Endothelial cell (in vitro differentiated cells): Measurements from ENCODE around the gene TNFAIP3. TPM values are rescaled to one million over a fixed set of nuclear protein-coding genes. Genes with fewer than 3 reads are reported as not detected.
"Not testable (repeated sequence)": the region's sequence is repeated elsewhere in the genome, so short reads cannot be mapped to it uniquely, and the experiment has no call there.

ENCODE experiments used
- DNase-seq: peaks from one replicate; pipeline ENCODE4 v3.0.0; 2021; ENCODE audit warnings: low spot score
- H3K27ac Mint-ChIP-seq: one replicate; pipeline ENCODE4 v1.8.0; 2021; ENCODE audit warnings: mixed read lengths, inconsistent platforms; ENCODE audit not compliant: unreplicated experiment
- H3K27me3 Mint-ChIP-seq: one replicate; pipeline ENCODE4 v1.8.0; 2021; ENCODE audit warnings: mild to moderate bottlenecking, moderate library complexity, mixed read lengths, inconsistent platforms; ENCODE audit not compliant: unreplicated experiment
- H3K36me3 Mint-ChIP-seq: one replicate; pipeline ENCODE4 v1.8.0; 2021; ENCODE audit warnings: mild to moderate bottlenecking, low read depth, mixed read lengths, inconsistent platforms; ENCODE audit not compliant: unreplicated experiment
- H3K4me1 Mint-ChIP-seq: one replicate; pipeline ENCODE4 v1.8.0; 2021; ENCODE audit warnings: mild to moderate bottlenecking, mixed read lengths, inconsistent platforms; ENCODE audit not compliant: unreplicated experiment
- H3K4me3 Mint-ChIP-seq: one replicate; pipeline ENCODE4 v1.8.0; 2021; ENCODE audit warnings: mild to moderate bottlenecking, mixed read lengths, inconsistent platforms; ENCODE audit not compliant: unreplicated experiment
- H3K9me3 Mint-ChIP-seq: one replicate; pipeline ENCODE4 v1.8.0; 2021; ENCODE audit warnings: mixed read lengths, inconsistent platforms; ENCODE audit not compliant: unreplicated experiment
- total RNA-seq: library from RNA; stranded (reverse); fragmentation: NEBNext Ultra II Directional; extraction: Animal tissue kit (Norgen Biotek cat#: 25700); gene quantifications from one replicate; pipeline ENCODE4 v1.2.1, GENCODE V29; 2021; ENCODE audit not compliant: unreplicated experiment
- TF ChIP-seq, protein P1 (sequence below): fragments of 200-600 bp; sonication (generic); IDR thresholded peaks from one replicate; pipeline ENCODE4 v1.5.0; 2021; ENCODE audit warnings: antibody characterized with exemption; ENCODE audit not compliant: unreplicated experiment

TNFAIP3 gene
- total RNA-seq, 1 donor from 2014 or later = 22.6 TPM

DNA sequence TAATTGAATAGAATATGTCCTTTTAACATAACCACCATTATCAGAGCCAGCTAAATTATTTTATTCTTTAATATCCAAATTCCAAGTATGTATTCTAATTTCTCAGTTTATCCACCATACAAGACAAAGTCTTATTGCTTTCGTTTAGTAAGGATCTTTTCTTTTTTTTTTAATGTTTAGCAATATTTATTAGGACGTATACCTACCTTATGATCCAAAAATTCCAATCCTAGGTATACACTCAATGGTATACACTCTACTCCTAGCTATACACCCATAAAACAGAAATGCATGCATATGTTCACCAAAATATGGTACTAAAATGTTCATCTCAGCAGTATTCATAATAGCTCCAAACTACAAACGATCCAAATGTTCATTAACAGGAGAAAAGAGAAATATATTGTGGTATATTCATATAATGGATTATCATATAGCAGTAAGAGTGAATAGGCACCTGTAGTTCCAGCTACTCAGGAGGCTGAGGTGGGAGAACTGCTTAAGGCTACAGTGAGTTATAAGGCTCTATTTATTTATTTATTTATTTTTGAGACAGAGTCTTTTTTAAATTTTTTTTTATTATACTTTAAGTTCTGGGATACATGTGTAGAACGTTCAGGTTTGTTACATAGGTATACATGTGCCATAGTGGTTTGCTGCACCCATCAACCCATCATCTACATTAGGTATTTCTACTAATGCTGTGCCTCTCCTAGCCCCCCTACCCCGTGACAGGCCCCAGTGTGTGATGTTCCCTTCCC, 17.3 kb downstream of the TNFAIP3 start:
- Mint-ChIP-seq H3K9me3 (no peaks in the 10 kb centered on the region), H3K27me3 (peaks cover 2% of the 10 kb centered on the region), H3K4me1 (peaks cover 23% of the 10 kb centered on the region), H3K36me3 (peaks cover 3% of the 10 kb centered on the region), H3K4me3 (no peak overlapping the region), H3K27ac (peak overlapping the region; percentile 65)
- TF ChIP-seq, protein P1, sequence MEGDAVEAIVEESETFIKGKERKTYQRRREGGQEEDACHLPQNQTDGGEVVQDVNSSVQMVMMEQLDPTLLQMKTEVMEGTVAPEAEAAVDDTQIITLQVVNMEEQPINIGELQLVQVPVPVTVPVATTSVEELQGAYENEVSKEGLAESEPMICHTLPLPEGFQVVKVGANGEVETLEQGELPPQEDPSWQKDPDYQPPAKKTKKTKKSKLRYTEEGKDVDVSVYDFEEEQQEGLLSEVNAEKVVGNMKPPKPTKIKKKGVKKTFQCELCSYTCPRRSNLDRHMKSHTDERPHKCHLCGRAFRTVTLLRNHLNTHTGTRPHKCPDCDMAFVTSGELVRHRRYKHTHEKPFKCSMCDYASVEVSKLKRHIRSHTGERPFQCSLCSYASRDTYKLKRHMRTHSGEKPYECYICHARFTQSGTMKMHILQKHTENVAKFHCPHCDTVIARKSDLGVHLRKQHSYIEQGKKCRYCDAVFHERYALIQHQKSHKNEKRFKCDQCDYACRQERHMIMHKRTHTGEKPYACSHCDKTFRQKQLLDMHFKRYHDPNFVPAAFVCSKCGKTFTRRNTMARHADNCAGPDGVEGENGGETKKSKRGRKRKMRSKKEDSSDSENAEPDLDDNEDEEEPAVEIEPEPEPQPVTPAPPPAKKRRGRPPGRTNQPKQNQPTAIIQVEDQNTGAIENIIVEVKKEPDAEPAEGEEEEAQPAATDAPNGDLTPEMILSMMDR = no peak
- no peak for DNase-seq

DNA sequence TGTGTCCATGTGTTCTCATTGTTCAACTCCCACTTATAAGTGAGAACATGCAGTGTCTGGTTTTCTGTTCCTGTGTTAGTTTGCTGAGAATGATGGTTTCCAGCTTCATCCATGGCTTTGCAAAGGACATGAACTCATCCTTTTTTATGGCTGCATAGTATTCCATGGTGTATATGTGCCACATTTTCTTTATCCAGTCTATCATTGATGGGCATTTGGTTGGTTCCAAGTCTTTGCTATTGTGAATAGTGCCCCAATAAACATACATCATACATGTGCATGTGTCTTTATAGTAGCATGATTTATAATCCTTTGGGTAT, 17.8 kb downstream of the TNFAIP3 start:
- not testable (repeated sequence) for H3K9me3 Mint-ChIP-seq, H3K27ac Mint-ChIP-seq, DNase-seq, H3K27me3 Mint-ChIP-seq, H3K4me3 Mint-ChIP-seq, H3K36me3 Mint-ChIP-seq
- H3K4me1 Mint-ChIP-seq = peaks cover 18% of the 10 kb centered on the region

DNA sequence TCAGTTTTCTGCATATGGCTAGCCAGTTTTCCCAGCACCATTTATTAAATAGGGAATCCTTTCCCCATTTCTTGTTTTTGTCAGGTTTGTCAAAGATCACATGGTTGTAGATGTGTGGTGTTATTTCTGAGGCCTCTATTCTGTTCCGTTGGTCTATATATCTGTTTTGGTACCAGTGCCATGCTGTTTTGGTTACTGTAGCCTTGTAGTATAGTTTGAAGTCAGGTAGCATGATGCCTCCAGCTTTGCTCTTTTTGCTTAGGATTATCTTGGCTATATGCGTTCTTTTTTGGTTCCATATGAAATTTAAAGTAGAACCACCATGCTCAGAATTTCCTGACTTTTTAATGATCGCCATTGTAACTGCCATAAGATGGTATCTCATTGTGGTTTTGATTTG, 19.2 kb downstream of the TNFAIP3 start:
- not testable (repeated sequence) for H3K27me3 Mint-ChIP-seq, H3K27ac Mint-ChIP-seq, H3K4me3 Mint-ChIP-seq, DNase-seq, H3K36me3 Mint-ChIP-seq, H3K9me3 Mint-ChIP-seq
- H3K4me1 Mint-ChIP-seq = peaks cover 17% of the 10 kb centered on the region

DNA sequence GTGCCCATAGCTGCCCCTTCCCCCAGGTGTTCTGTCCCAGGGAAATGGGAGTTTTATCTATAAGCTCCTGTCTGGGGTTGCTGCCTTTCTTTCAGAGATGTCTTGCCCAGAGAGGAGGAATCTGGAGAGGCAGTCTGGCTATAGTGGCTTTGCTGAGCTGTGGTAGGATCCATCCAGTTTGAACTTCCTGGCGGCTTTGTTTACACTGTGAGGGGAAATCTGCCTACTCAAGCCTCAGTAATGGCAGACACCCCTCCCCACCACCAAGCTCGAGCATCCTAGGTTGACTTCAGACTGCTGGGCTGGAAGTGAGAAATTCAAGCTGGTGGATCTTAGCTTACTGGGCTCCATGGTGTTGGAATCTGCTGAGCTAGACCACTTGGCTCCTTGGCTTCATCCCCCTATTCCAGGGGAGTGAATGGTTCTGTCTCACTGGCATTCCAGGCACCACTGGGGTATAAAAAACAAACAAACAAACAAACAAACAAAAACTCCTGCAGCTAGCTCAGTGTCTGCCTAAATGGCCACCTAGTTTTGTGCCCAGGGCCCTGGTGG, 24.0 kb downstream of the TNFAIP3 start:
- Mint-ChIP-seq H3K36me3 (no peaks in the 10 kb centered on the region), H3K27ac (no peak overlapping the region), H3K9me3 (no peaks in the 10 kb centered on the region), H3K4me1 (no peaks in the 10 kb centered on the region), H3K4me3 (no peak overlapping the region), H3K27me3 (peaks cover 2% of the 10 kb centered on the region)
- no peak for DNase-seq
- TF ChIP-seq, protein P1 = no peak

DNA sequence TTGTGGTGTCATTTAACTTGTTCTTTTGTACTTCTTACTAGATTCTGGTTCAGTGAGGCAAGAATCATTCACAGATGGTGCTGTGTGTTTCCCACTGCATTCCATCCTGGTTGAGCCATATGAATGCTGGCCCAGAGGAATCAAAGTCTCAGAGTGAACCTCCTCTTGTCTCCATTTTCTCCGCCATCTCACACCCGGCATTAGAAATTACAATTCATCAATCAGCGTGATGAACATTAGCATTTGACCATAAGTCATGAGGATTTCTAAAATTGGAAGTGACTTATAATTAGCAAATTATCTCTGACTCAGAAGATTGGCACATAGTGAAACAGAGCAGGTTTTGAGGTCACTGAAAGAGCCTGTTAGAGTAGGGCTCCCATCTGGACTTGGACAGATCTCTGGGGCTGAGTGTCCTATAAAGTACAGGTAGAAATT, 25.2 kb downstream of the TNFAIP3 start:
- Mint-ChIP-seq H3K27ac (no peak overlapping the region), H3K4me1 (no peaks in the 10 kb centered on the region), H3K36me3 (no peaks in the 10 kb centered on the region), H3K27me3 (no peaks in the 10 kb centered on the region), H3K4me3 (peak overlapping the region; percentile 66), H3K9me3 (no peaks in the 10 kb centered on the region)
- no peak for DNase-seq
- TF ChIP-seq, protein P1 = no peak

DNA sequence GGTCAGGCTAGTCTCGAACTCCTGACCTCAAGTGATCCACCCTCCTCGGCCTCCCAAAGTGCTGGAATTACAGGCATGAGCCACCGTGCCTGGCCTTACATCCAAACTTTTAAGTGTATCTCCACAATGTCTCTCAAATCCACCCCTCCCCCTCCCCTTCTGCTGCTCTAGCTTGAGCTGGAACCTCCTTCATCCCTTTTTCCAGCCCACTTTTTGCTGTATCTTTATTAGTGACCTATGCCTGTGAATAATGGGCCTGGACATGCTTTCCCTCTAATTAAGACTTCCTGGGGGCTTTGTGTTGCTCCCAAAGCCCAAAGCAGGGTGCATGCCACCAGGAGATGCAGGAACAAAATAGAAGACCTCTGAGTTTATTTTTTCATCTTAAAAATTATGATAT, 26.1 kb downstream of the TNFAIP3 start:
- TF ChIP-seq, protein P1 = no peak
- DNase-seq = no peak
- no peak overlapping the region for H3K27ac Mint-ChIP-seq
- no peaks in the 10 kb centered on the region for H3K27me3 Mint-ChIP-seq
- no peaks in the 10 kb centered on the region for H3K9me3 Mint-ChIP-seq
- no peak overlapping the region for H3K4me3 Mint-ChIP-seq
- H3K36me3 Mint-ChIP-seq = no peaks in the 10 kb centered on the region
- no peaks in the 10 kb centered on the region for H3K4me1 Mint-ChIP-seq
